Breast epithelium (tissue), 3 donors: Measurements from ENCODE around the gene ALMS1.

ENCODE experiments used
- POLR2A ChIP-seq: fragments of 450-650 bp; IDR thresholded peaks from one replicate; pipeline ENCODE4 v1.6.1; 2016; ENCODE audit warnings: antibody characterized with exemption, mild to moderate bottlenecking, moderate library complexity
- POLR2AphosphoS5 ChIP-seq, 3 donors: sonication (generic); formaldehyde crosslinking; IDR thresholded peaks; one replicate each; pipeline ENCODE4 v1.6.1; 2017; ENCODE audit warnings: antibody characterized with exemption in 3 of 3
- TF ChIP-seq, protein P1 (sequence below), 3 donors: fragments of 450-650 bp; IDR thresholded peaks; one replicate each; pipeline ENCODE4 v1.5.1; 2016 to 2017; ENCODE audit warnings: antibody characterized with exemption in 3 of 3, mild to moderate bottlenecking in 3 of 3, moderate library complexity in 3 of 3

DNA sequence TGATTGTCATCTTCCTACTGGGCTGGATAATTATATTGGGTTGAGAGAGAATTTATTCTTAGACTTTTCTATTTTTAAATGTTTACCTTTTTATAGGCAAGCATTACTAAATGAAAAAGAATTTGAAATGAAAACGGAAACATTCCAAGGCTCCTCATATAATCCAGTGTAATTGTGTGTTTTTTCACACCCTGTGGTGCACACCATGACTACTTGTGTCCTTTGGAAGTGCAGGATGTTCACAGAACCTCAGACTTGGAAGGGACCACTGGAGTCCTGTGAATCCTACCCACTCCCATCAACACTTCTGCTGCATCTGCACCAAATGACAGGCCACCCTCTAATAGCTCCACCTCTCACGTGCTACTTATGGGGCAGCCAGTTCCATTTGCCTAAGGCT, 208.6 kb downstream of the ALMS1 start:
- TF ChIP-seq, protein P1, sequence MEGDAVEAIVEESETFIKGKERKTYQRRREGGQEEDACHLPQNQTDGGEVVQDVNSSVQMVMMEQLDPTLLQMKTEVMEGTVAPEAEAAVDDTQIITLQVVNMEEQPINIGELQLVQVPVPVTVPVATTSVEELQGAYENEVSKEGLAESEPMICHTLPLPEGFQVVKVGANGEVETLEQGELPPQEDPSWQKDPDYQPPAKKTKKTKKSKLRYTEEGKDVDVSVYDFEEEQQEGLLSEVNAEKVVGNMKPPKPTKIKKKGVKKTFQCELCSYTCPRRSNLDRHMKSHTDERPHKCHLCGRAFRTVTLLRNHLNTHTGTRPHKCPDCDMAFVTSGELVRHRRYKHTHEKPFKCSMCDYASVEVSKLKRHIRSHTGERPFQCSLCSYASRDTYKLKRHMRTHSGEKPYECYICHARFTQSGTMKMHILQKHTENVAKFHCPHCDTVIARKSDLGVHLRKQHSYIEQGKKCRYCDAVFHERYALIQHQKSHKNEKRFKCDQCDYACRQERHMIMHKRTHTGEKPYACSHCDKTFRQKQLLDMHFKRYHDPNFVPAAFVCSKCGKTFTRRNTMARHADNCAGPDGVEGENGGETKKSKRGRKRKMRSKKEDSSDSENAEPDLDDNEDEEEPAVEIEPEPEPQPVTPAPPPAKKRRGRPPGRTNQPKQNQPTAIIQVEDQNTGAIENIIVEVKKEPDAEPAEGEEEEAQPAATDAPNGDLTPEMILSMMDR (IDR thresholded peaks at IDR 0.05): no peak
- no peak for TF ChIP-seq POLR2A
- TF ChIP-seq POLR2AphosphoS5 (IDR thresholded peaks at IDR 0.05): no peak
